Natural killer cell (primary cell): ENCODE data around the gene TNS3. TPM values are rescaled to one million over a fixed set of nuclear protein-coding genes. Genes with fewer than 3 reads are reported as not detected.
"Not testable (repeated sequence)": the region's sequence is repeated elsewhere in the genome, so short reads cannot be mapped to it uniquely, and the experiment has no call there.

ENCODE experiments used
- ATAC-seq, 3 donors: fragments of 150-1000 bp in 2 of 3; fragments of 200-7000 bp in 1 of 3; cut with Tn5 transposase; 1 replicate in 1 of 3; 2 replicates in 2 of 3; pipeline ENCODE4 v1.10.0; 2021; ENCODE audit warnings: mild to moderate bottlenecking in 2 of 3, moderate library complexity in 2 of 3
- DNase-seq, 2 donors: peaks; one replicate each; pipeline versions ENCODE4 v3.0.0 to v3.0.0-alpha.2; 2013 to 2021; ENCODE audit warnings: mixed read lengths in 1 of 2
- H3K27ac ChIP-seq: one replicate; pipeline ENCODE4 v1.5.1; 2013; ENCODE audit warnings: mild to moderate bottlenecking, low read length
- H3K27me3 ChIP-seq: one replicate; pipeline ENCODE4 v1.6.1; 2013; ENCODE audit warnings: low read length; ENCODE audit not compliant: control insufficient read depth, insufficient read depth
- H3K36me3 ChIP-seq: one replicate; pipeline ENCODE4 v1.6.1; 2013; ENCODE audit warnings: low read length; ENCODE audit not compliant: control insufficient read depth, insufficient read depth
- H3K4me1 ChIP-seq: one replicate; pipeline ENCODE4 v1.6.1; 2013; ENCODE audit warnings: low read length; ENCODE audit not compliant: control insufficient read depth, insufficient read depth
- H3K4me3 ChIP-seq: one replicate; pipeline ENCODE4 v1.5.1; 2013; ENCODE audit warnings: low read length
- H3K9me3 ChIP-seq: one replicate; pipeline ENCODE4 v1.6.1; 2013; ENCODE audit warnings: low read length; ENCODE audit not compliant: control insufficient read depth, insufficient read depth
- H3K27ac Mint-ChIP-seq, 2 donors: one replicate each; pipeline ENCODE4 v1.8.0; 2022; ENCODE audit warnings: mild to moderate bottlenecking in 2 of 2, mixed read lengths in 2 of 2, moderate library complexity in 1 of 2
- H3K27me3 Mint-ChIP-seq, 2 donors: one replicate each; pipeline ENCODE4 v1.8.0; 2022; ENCODE audit warnings: low read depth in 2 of 2, mixed read lengths in 2 of 2
- H3K36me3 Mint-ChIP-seq: one replicate; pipeline ENCODE4 v1.8.0; 2022; ENCODE audit warnings: mixed read lengths
- H3K4me1 Mint-ChIP-seq, 2 donors: one replicate each; pipeline ENCODE4 v1.8.0; 2022; ENCODE audit warnings: mixed read lengths in 2 of 2
- H3K4me3 Mint-ChIP-seq: one replicate; pipeline ENCODE4 v1.8.0; 2022; ENCODE audit warnings: mild to moderate bottlenecking, moderate library complexity, mixed read lengths
- H3K9me3 Mint-ChIP-seq, 2 donors: one replicate each; pipeline ENCODE4 v1.8.0; 2022; ENCODE audit warnings: mixed read lengths in 2 of 2
- CTCF ChIP-seq: fragments of 200-600 bp; IDR thresholded peaks from one replicate; pipeline ENCODE4 v1.8.0; 2022; ENCODE audit warnings: antibody characterized with exemption
- WGBS: methylation state at CpG from one replicate; pipeline ENCODE4 v1.1.7; 2013; ENCODE audit warnings: missing lambda C conversion rate; ENCODE audit not compliant: insufficient coverage; 5-methylcytosine and 5-hydroxymethylcytosine counted together
- intact Hi-C: fragments of 100-400 bp; cut with micrococcal nuclease; formaldehyde crosslinking; loops from one replicate; pipeline ENCODE4 v1.14.2; 2022
- total RNA-seq, 4 donors: library from RNA; stranded (reverse); fragments of 120-200 nt in 1 of 4; gene quantifications; one replicate each; pipeline versions ENCODE4 v1.2.3 to v1.2.4, GENCODE V29; 2013 to 2022

TNS3 gene
- total RNA-seq, 3 donors from 2014 or later (not counting 1 experiment from before 2014, with no cell fraction given): 1.6 to 3.5 (median 2.9) TPM

GRCh38 chr7:47543056-47543455 is 38.9 kb downstream of the TNS3 start:
- intact Hi-C loops: no loop called here
- no peaks in the 10 kb centered on the region for H3K36me3 Mint-ChIP-seq
- no peak for ATAC-seq

GRCh38 chr7:47542051-47542450 is 39.9 kb downstream of the TNS3 start:
- Histone ChIP-seq H3K36me3 (no peaks in the 10 kb centered on the region), H3K27ac (no peak overlapping the region), H3K9me3 (no peaks in the 10 kb centered on the region), H3K27me3 (no peaks in the 10 kb centered on the region), H3K4me1 (peaks cover 3% of the 10 kb centered on the region), H3K4me3 (no peak overlapping the region)
- H3K4me1 Mint-ChIP-seq: no peaks in the 10 kb centered on the region
- H3K4me3 Mint-ChIP-seq: no peak overlapping the region
- ATAC-seq (no peak), DNase-seq (no peak)
- H3K9me3 Mint-ChIP-seq: no peaks in the 10 kb centered on the region
- no peak overlapping the region for H3K27ac Mint-ChIP-seq
- H3K27me3 Mint-ChIP-seq: peaks cover 0 to 15% of the 10 kb centered on the region in 2 donors
- no peak for TF ChIP-seq CTCF
- 88% methylated on average over 2 of the region's 3 CpGs for WGBS
- no peaks in the 10 kb centered on the region for H3K36me3 Mint-ChIP-seq
- intact Hi-C loops: no loop called here

More at GRCh38 chr7:47543056-47543455, 38.9 kb downstream of the TNS3 start:
- no peaks in the 10 kb centered on the region for H3K9me3 ChIP-seq
- H3K4me3 ChIP-seq: no peak overlapping the region
- H3K4me1 Mint-ChIP-seq: no peaks in the 10 kb centered on the region
- WGBS: 93% methylated on average over 4 of the region's 4 CpGs
- H3K36me3 ChIP-seq: no peaks in the 10 kb centered on the region
- no peak overlapping the region for H3K4me3 Mint-ChIP-seq
- no peak for DNase-seq
- H3K27ac Mint-ChIP-seq: no peak overlapping the region
- H3K4me1 ChIP-seq: peaks cover 3% of the 10 kb centered on the region
- no peak overlapping the region for H3K27ac ChIP-seq
- no peak for TF ChIP-seq CTCF
- H3K27me3 Mint-ChIP-seq: peaks cover 0 to 12% of the 10 kb centered on the region in 2 donors
- H3K9me3 Mint-ChIP-seq: no peaks in the 10 kb centered on the region
- no peaks in the 10 kb centered on the region for H3K27me3 ChIP-seq

GRCh38 chr7:47541485-47541884 is 40.4 kb downstream of the TNS3 start:
- H3K27me3 ChIP-seq, H3K4me1 Mint-ChIP-seq, ATAC-seq, H3K36me3 ChIP-seq, H3K36me3 Mint-ChIP-seq, H3K4me3 Mint-ChIP-seq, DNase-seq, intact Hi-C loops, H3K4me1 ChIP-seq, H3K9me3 Mint-ChIP-seq, H3K4me3 ChIP-seq, H3K27ac ChIP-seq, H3K9me3 ChIP-seq, H3K27ac Mint-ChIP-seq: not testable (repeated sequence)
- peaks cover 0 to 15% of the 10 kb centered on the region in 2 donors for H3K27me3 Mint-ChIP-seq
- 97% methylated on average over 9 of the region's 9 CpGs for WGBS

GRCh38 chr7:47540387-47541350 is 41.2 kb downstream of the TNS3 start:
- no peaks in the 10 kb centered on the region for H3K36me3 Mint-ChIP-seq
- H3K36me3 ChIP-seq: no peaks in the 10 kb centered on the region
- no peak overlapping the region for H3K27ac Mint-ChIP-seq
- H3K27me3 ChIP-seq: no peaks in the 10 kb centered on the region
- DNase-seq (no peak), ATAC-seq (no peak)
- no peaks in the 10 kb centered on the region for H3K9me3 ChIP-seq
- no peak for TF ChIP-seq CTCF
- no peaks in the 10 kb centered on the region for H3K4me1 Mint-ChIP-seq
- H3K4me3 ChIP-seq: no peak overlapping the region
- H3K9me3 Mint-ChIP-seq: no peaks in the 10 kb centered on the region
- peaks cover 0 to 15% of the 10 kb centered on the region in 2 donors for H3K27me3 Mint-ChIP-seq
- peaks cover 3% of the 10 kb centered on the region for H3K4me1 ChIP-seq
- intact Hi-C loops: no loop called here
- H3K27ac ChIP-seq: no peak overlapping the region
- H3K4me3 Mint-ChIP-seq: no peak overlapping the region
- WGBS: 85% methylated on average over 22 of the region's 22 CpGs
